ENCODE results near the gene BEST4.
"Not testable (repeated sequence)": the region's sequence is repeated elsewhere in the genome, so short reads cannot be mapped to it uniquely, and the experiment has no call there.

The BEST4 gene

GRCh38 chr1:44777969-44778635 is 9.9 kb downstream of the BEST4 start:
- DNase-seq (ENCODE audit: low spot score), result no peak

GRCh38 chr1:44777547-44777946 is 10.4 kb downstream of the BEST4 start:
- DNase-seq (ENCODE audit: low spot score), result no peak

- no peak for DNase-seq (ENCODE audit: low spot score)
These were observed 11.3 kb downstream of the BEST4 start for GRCh38 chr1:44776730-44777068.

DNA sequence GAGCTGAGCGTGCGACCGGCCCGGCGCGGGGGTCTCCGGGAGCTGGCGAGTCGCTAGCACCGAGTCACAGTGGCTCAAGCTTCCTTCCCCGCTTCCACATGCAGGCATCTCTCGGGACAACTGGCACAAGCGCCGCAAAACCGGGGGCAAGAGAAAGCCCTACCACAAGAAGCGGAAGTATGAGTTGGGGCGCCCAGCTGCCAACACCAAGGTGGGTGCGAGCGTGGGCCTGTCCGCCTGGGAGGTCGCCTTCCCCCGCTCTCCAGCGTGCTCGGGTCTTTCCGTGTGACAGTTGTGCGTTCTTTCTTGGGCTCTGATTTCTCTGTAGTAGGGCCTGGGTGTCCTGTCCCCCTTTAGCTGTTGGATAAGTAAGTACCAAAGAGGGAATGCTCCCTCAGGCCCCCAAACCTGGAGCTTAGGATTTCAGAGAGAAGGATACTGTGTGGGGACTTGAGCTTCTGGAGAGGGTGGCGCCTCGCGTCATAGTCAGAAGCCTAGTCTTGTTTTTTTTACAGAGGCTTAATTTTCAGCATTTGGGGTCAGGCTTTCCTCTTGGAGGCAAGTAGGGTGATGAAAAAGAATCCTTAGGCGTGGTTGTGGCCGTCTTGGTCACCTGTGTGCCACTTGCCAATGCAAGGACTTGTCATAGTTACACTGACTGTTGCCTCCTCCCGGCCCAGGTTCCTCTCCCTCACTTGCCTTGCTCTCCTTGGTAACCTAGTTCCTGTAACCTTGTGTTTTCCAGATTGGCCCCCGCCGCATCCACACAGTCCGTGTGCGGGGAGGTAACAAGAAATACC is 11.8 kb downstream of the BEST4 start:
- DNase-seq (ENCODE audit: low spot score), result peak; percentile 46

- DNase-seq (ENCODE audit: low spot score), result peak; percentile 80
These were observed 12.7 kb downstream of the BEST4 start, which contains the start of gene RPS8 for GRCh38 chr1:44775078-44775929. Gene RPS8 (plus strand): TSS chr1:44775540. CDS start chr1:44775597, 57 bp downstream.

DNA sequence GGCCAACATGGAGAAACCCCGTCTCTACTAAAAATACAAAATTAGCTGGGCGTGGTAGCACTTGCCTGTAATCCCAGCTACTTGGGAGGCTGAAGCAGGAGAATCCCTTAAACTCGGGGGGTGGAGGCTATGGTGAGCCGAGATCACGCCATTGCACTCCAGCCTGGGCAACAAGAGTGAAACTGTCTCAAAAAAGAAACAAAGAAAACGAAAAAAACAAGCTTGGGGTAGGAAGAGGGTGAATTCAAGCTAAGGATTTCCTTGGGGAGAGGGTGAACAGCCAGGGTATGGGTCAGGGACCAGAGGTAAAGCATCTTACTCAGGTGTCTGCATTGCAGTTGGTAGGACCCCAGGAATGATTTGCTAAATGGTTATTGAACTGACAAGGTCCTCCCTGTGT is 21.5 kb downstream of the BEST4 start:
- not testable (repeated sequence) for DNase-seq (ENCODE audit: low spot score)

DNA sequence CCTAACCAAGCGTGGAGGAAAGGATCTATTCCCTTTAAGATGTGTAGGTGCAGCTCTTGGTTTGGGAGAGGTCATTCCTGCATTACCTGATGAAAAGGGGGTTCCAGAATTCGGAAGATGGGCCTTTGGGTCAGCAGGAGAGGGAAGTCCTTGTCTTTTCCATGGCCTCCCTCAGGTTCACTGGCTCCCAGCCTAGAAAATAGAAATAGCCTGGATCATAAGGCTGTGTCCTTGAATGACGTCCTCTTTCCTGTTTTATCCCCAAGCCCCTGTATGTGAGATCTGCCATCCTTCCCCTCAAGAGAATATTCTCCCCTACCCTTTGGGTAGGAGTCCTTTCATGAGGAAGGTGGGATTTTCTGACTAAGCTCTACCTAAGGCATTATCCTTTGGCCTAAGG is 27.1 kb downstream of the BEST4 start:
- no peak for DNase-seq (ENCODE audit: low spot score)

DNA sequence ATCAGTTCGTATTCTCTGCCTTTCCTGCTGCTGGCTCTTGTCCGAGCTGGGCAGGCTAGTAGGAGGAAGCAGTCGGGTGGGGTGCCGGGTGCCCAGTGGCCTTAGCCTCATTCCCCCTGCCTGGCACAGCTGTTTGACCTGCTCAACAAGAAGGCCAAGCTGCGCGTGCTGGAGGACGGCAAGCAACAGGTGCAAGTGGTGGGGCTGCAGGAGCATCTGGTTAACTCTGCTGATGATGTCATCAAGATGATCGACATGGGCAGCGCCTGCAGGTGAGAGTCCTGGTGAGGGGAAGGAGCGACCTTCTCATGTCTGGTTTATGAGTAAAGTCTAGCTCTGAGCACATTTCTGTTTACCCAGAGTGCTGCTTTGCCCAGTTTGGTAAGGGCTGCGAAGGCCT is 28.9 kb downstream of the BEST4 start:
- no peak for DNase-seq (ENCODE audit: low spot score)

- DNase-seq (ENCODE audit: low spot score), result no peak
These were observed 30.6 kb downstream of the BEST4 start for GRCh38 chr1:44757420-44757819.

DNA sequence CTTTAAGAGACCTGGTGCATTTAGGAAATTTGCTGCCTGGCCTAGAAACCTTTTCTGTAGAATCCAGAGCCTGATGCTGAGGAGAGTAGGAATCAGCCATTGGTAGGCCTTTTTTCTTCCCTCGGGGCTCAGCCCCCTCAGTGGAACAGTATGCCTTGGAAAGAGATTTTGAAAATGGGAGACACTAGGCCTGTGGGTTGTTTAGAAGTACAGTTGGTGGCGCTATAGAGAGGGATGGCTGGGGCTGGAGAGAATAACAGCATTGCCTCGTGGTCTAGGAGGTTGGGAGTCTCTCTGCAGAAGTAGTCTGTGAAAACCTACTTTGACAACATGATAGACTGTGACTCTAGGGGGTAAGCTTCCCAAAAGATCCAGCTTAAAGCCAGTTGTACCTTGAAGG is 40.1 kb downstream of the BEST4 start:
- DNase-seq (ENCODE audit: low spot score), result no peak

- DNase-seq (ENCODE audit: low spot score), result no peak
These were observed 44.8 kb downstream of the BEST4 start for GRCh38 chr1:44743211-44743610.

DNA sequence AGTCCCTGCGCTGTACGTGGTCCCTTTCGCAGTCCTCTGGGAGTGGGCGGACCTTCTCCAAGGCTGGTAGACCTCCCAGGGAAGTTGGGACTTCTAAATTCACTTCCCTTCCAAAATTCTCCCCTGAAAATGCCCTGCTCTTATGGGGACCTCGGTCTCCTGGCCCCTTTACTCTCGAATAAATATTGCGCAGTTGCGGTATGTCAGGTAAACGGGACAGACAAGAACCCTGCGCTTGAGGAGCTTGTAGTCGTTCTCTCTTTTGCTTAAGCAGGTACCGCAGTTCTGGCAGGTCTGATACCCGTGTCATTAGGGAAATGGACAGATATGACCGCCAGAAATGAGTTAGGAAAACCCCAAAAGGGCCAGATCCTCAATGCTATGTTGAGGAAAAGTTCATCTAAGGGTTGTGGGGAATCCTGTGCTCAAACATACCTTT is 47.8 kb downstream of the BEST4 start:
- DNase-seq (ENCODE audit: low spot score), result no peak

DNA sequence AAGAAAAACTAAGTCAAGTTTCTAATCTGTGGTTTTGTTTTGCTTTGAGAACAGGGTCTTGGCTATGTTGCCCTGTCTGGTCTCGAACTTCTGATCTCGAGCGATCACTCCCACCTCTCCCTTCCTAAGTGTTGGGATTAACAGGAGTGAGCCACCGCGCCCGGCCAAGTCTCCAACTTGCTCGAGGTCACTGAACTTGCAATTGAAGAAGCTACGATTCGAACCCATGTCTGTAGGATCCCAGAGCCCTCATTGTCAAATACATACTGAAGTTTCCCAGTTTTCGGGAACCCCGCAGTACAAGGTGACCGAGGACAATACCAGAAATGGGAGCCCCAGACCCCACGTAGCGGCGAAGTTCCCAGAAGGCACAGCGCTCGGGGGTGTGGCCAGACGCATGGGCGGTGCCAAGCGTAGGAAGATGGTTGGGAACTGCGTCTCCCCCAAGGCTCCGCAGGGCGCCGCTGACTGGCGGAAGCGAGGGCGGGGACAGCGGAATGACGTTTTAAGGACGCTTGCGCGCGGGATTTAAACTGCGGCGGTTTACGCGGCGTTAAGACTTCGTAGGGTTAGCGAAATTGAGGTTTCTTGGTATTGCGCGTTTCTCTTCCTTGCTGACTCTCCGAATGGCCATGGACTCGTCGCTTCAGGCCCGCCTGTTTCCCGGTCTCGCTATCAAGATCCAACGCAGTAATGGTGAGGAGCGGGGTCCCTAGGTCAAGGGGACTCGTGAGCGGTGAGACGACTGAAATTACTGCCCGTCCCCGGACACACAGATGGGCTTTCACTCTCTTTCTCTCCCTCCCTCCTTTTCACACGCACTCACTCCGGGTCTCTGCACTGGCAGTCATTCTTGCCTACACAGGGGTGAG is 48.4 kb downstream of the BEST4 start, which contains the start of gene KIF2C:
Gene KIF2C, plus strand, starts transcription at position 531 of the 872 bp plus-strand sequence. Its CDS starts 96 bp downstream, at position 627.
- peak; percentile 97 for DNase-seq (ENCODE audit: low spot score)

- not testable (repeated sequence) for DNase-seq (ENCODE audit: low spot score)
These were observed 49.0 kb downstream of the BEST4 start for GRCh38 chr1:44738953-44739306.

DNA sequence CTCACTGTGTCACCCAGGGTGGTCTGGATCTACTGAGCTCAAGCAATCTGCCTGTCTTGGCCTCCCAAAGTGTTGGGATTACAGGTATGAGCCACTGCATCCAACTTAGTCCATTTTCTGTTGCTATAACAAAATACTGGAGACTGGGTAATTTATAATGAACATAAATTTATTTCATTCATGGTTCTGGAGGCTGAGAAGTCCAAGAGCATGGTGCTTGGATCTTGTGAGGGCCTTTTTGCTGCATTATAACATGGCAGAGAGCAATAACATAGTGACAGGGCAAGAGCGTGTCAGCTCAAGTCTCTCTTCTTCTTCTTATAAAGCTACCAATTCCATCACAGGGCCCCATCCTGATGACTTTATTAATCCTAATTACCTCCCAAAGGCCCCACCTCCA is 52.0 kb downstream of the BEST4 start:
- DNase-seq (ENCODE audit: low spot score), result no peak

DNA sequence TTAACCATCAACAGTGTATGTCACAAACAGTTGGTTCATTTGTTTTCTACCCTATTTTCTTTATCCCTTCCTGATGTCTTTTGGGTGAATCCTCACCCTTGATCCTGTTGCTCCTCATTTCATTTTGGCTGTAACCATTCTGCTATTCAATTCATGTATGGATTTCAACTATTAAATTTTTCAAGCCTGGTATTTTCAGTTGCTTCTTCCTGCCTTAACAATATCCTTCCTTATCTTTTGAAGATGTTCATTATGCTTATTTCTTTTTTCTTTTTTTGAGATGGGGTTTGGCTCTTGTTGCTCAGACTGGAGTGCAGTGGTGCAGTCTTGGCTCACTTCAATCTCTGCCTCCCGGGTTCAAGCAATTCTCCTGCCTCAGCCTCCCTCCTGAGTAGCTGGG is 54.2 kb downstream of the BEST4 start:
- no peak for DNase-seq (ENCODE audit: low spot score)
